Fibroblast of skin of scalp (primary cell): ENCODE data around the gene ANKS3.

Experiments
- DNase-seq: peaks from one replicate; pipeline ENCODE4 v3.0.0-alpha.2; 2013

The ANKS3 gene

DNA sequence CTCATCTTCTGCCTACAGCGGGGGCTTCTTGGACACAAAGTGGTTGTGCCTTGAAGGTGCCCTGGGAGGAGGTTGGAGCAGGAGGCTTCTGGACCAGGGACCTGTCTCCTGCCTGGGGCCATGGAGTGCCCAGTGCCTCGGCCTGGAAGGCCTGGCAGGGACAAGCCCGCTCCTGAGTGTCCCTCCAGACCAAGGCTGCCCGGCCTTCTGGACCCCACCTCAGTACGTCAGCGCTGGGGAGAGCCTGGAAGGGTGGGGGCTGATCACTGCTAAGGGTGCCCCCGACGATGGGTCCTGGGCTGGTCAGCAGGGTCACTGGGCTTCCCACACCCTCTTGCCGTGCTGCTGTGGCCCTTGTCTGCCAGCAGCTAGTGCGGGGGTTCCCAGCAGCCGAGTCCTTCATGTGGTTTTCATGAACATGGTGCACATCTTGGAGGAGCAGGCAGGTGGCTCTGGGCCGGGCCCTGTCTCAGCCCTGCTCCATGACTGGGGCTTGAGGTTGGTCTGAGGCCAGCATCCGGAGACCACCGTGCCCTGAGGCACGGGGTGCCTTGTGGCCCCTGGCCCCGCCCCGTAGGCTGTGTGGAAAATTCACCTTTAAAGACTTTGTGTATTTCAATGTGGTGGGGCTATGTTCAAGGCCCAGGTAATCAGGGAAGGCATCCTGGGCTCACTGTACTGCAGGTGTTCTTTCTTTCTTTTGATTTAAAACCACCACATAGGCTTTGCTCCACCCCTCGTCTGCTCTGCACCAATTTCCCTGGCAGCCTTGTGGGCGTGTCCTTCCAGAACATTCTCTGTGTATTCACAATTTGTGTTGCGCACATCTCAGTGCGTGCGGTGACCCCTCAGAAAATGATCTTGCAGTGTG lies 87.1 kb downstream of the ANKS3 start:
- no peak for DNase-seq
